Measurements from ENCODE around the gene NACC1. TPM values are rescaled to one million over a fixed set of nuclear protein-coding genes. Genes with fewer than 3 reads are reported as not detected.
"Not testable (repeated sequence)": the region's sequence is repeated elsewhere in the genome, so short reads cannot be mapped to it uniquely, and the experiment has no call there.

Gene NACC1
- polyA plus RNA-seq, 3 donors: 29.1 to 38.3 (median 38.1) TPM

GRCh38 chr19:13137290-13137794 is 19.3 kb downstream of the NACC1 start:
- DNase-seq: no peak

GRCh38 chr19:13138171-13138915 is 20.3 kb downstream of the NACC1 start:
- no peak for DNase-seq

GRCh38 chr19:13138916-13139198 is 20.8 kb downstream of the NACC1 start:
- no peak for DNase-seq

GRCh38 chr19:13139633-13140311 is 21.7 kb downstream of the NACC1 start:
- no peak for DNase-seq

GRCh38 chr19:13146763-13147563 is 28.9 kb downstream of the NACC1 start:
- no peak for DNase-seq

- DNase-seq: not testable (repeated sequence)
Measured at GRCh38 chr19:13149173-13149627, 31.1 kb downstream of the NACC1 start.

GRCh38 chr19:13149628-13150186 is 31.6 kb downstream of the NACC1 start:
- peak; percentile 52 for DNase-seq

- peak; percentile 95 for DNase-seq
Measured at GRCh38 chr19:13150187-13150930, 32.3 kb downstream of the NACC1 start, which contains the start of the genes IER2 and STX10. Gene IER2, plus strand, starts transcription at chr19:13150411. Its CDS starts 2,776 bp downstream, at chr19:13153187. Gene STX10, minus strand, starts transcription at chr19:13150375. Its CDS starts 202 bp downstream, at chr19:13150173.

- DNase-seq: peak; percentile 17
Measured at GRCh38 chr19:13150931-13151604, 33.0 kb downstream of the NACC1 start.

GRCh38 chr19:13151605-13152355 is 33.7 kb downstream of the NACC1 start:
- DNase-seq: peak; percentile 98

GRCh38 chr19:13152356-13152973 is 34.4 kb downstream of the NACC1 start:
- DNase-seq: no peak

GRCh38 chr19:13152974-13153568 is 35.0 kb downstream of the NACC1 start:
- peak; percentile 97 for DNase-seq

GRCh38 chr19:13153569-13154240 is 35.6 kb downstream of the NACC1 start:
- peak; percentile 36 for DNase-seq

- peak; percentile 88 for DNase-seq
Measured at GRCh38 chr19:13154241-13154778, 36.2 kb downstream of the NACC1 start.

GRCh38 chr19:13154911-13155471 is 36.9 kb downstream of the NACC1 start:
- peak; percentile 85 for DNase-seq

- DNase-seq: peak; percentile 80
Measured at GRCh38 chr19:13155472-13156359, 37.7 kb downstream of the NACC1 start.

- no peak for DNase-seq
Measured at GRCh38 chr19:13159713-13160112, 41.6 kb downstream of the NACC1 start.

Data from renal pelvis (tissue), 4 donors.